Measurements from ENCODE around the gene RNASEH2A.
A peak's percentile ranks its signal among the peaks of the same experiment; 100 is the strongest.

The RNASEH2A gene

GRCh38 chr19:12794196-12794941 lies 12.0 kb upstream of the RNASEH2A start:
- H2AFZ ChIP-seq (ENCODE audit: low read length) = no peak overlapping the region

GRCh38 chr19:12794971-12795381 lies 11.4 kb upstream of the RNASEH2A start:
- Histone ChIP-seq H3F3A (ENCODE audit: insufficient read depth, low read length) (no peaks in the 10 kb centered on the region), H3K27ac (ENCODE audit: low read depth, low read length, poor library complexity, severe bottlenecking) (peak overlapping the region; percentile 42), H3K4me3 (ENCODE audit: low read depth, low read length, poor library complexity, severe bottlenecking) (no peak overlapping the region), H3K9me2 (ENCODE audit: low read depth, low read length) (no peaks in the 10 kb centered on the region), H3K4me2 (ENCODE audit: low read length) (no peak overlapping the region), H2AFZ (ENCODE audit: low read length) (no peak overlapping the region), H3K79me2 (ENCODE audit: insufficient read depth, low read length) (no peaks in the 10 kb centered on the region), H3K36me3 (ENCODE audit: insufficient read depth, low read length) (peaks cover 9% of the 10 kb centered on the region; the same call in 1 of the 2 replicates), H3K4me1 (ENCODE audit: insufficient read depth, low read length, severe bottlenecking) (peaks cover 32% of the 10 kb centered on the region), H3K27me3 (ENCODE audit: insufficient read depth, low read length) (no peaks in the 10 kb centered on the region), H3K9me3 (ENCODE audit: low read length) (no peaks in the 10 kb centered on the region), H3K9ac (ENCODE audit: low read length) (no peak overlapping the region), H4K20me1 (ENCODE audit: insufficient read depth, low read length) (no peaks in the 10 kb centered on the region)
- no peak for TF ChIP-seq CTCF (IDR thresholded peaks at IDR 0.05; ENCODE audit: low read length)
- no peak for TF ChIP-seq EZH2 (IDR thresholded peaks at IDR 0.05; ENCODE audit: borderline replicate concordance, low read length)

More at GRCh38 chr19:12794196-12794941, 12.0 kb upstream of the RNASEH2A start:
- H3K4me1 ChIP-seq (ENCODE audit: insufficient read depth, low read length, severe bottlenecking) = peaks cover 30% of the 10 kb centered on the region
- H3K4me3 ChIP-seq (ENCODE audit: low read depth, low read length, poor library complexity, severe bottlenecking) = peak overlapping the region; percentile 76
- H3K79me2 ChIP-seq (ENCODE audit: insufficient read depth, low read length) = no peaks in the 10 kb centered on the region
- H4K20me1 ChIP-seq (ENCODE audit: insufficient read depth, low read length) = no peaks in the 10 kb centered on the region
- no peaks in the 10 kb centered on the region for H3K9me3 ChIP-seq (ENCODE audit: low read length)
- TF ChIP-seq CTCF (IDR thresholded peaks at IDR 0.05; ENCODE audit: low read length) (no peak), EZH2 (IDR thresholded peaks at IDR 0.05; ENCODE audit: borderline replicate concordance, low read length) (no peak)
- H3K27ac ChIP-seq (ENCODE audit: low read depth, low read length, poor library complexity, severe bottlenecking) = peak overlapping the region; percentile 42
- H3K27me3 ChIP-seq (ENCODE audit: insufficient read depth, low read length) = no peaks in the 10 kb centered on the region
- no peaks in the 10 kb centered on the region for H3F3A ChIP-seq (ENCODE audit: insufficient read depth, low read length)
- H3K9me2 ChIP-seq (ENCODE audit: low read depth, low read length) = no peaks in the 10 kb centered on the region
- peak overlapping the region; percentile 77 for H3K4me2 ChIP-seq (ENCODE audit: low read length)
- peak overlapping the region; percentile 77 for H3K9ac ChIP-seq (ENCODE audit: low read length)
- peaks cover 4% of the 10 kb centered on the region; the same call in 1 of the 2 replicates for H3K36me3 ChIP-seq (ENCODE audit: insufficient read depth, low read length)

- Histone ChIP-seq H4K20me1 (ENCODE audit: insufficient read depth, low read length) (no peaks in the 10 kb centered on the region), H3K36me3 (ENCODE audit: insufficient read depth, low read length) (peaks cover 16% of the 10 kb centered on the region; the same call in 1 of the 2 replicates), H3K9me3 (ENCODE audit: low read length) (no peaks in the 10 kb centered on the region), H2AFZ (ENCODE audit: low read length) (no peak overlapping the region), H3K27ac (ENCODE audit: low read depth, low read length, poor library complexity, severe bottlenecking) (peak overlapping the region; percentile 34), H3K9ac (ENCODE audit: low read length) (peak overlapping the region; percentile 10; the same call in 1 of the 2 replicates), H3K79me2 (ENCODE audit: insufficient read depth, low read length) (no peaks in the 10 kb centered on the region), H3K27me3 (ENCODE audit: insufficient read depth, low read length) (no peaks in the 10 kb centered on the region), H3K4me2 (ENCODE audit: low read length) (peak overlapping the region; percentile 17; the same call in 1 of the 2 replicates), H3K9me2 (ENCODE audit: low read depth, low read length) (no peaks in the 10 kb centered on the region), H3F3A (ENCODE audit: insufficient read depth, low read length) (no peaks in the 10 kb centered on the region), H3K4me3 (ENCODE audit: low read depth, low read length, poor library complexity, severe bottlenecking) (no peak overlapping the region), H3K4me1 (ENCODE audit: insufficient read depth, low read length, severe bottlenecking) (peaks cover 29% of the 10 kb centered on the region)
- TF ChIP-seq CTCF (IDR thresholded peaks at IDR 0.05; ENCODE audit: low read length) (peak; percentile 93), EZH2 (IDR thresholded peaks at IDR 0.05; ENCODE audit: borderline replicate concordance, low read length) (no peak)
These were observed 10.0 kb upstream of the RNASEH2A start for GRCh38 chr19:12796146-12797071.

Data from OCI-LY1 (cell line).